Fibroblast of lung (primary cell): ENCODE data around the gene NACAD. TPM values are rescaled to one million over a fixed set of nuclear protein-coding genes. Genes with fewer than 3 reads are reported as not detected.

Source experiments
- DNase-seq, 2 donors: peaks; one replicate each; pipeline versions ENCODE4 v3.0.0 to v3.0.0-alpha.2; 2010; ENCODE audit warnings: low read depth in 2 of 2
- H2AFZ ChIP-seq: 2 replicates; pipeline ENCODE4 v1.5.1; 2012; ENCODE audit warnings: low read length, control low read depth, inconsistent platforms
- H3K27ac ChIP-seq: 2 replicates; pipeline ENCODE4 v1.5.1; 2011; ENCODE audit warnings: low read length, control low read depth; ENCODE audit not compliant: insufficient read depth
- H3K27me3 ChIP-seq: 2 replicates; pipeline ENCODE4 v1.5.1; 2011; ENCODE audit warnings: mild to moderate bottlenecking, low read length; ENCODE audit not compliant: control insufficient read depth, insufficient read depth
- H3K36me3 ChIP-seq: 2 replicates; pipeline ENCODE4 v1.5.1; 2011; ENCODE audit warnings: low read length; ENCODE audit not compliant: control insufficient read depth, insufficient read depth
- H3K4me1 ChIP-seq: 2 replicates; pipeline ENCODE4 v1.5.1; 2011; ENCODE audit warnings: low read length; ENCODE audit not compliant: control insufficient read depth, insufficient read depth; ENCODE audit errors: extremely low read depth
- H3K4me2 ChIP-seq: 2 replicates; pipeline ENCODE4 v1.5.1; 2011; ENCODE audit warnings: low read length, control low read depth; ENCODE audit not compliant: insufficient read depth; ENCODE audit errors: extremely low read depth
- H3K4me3 ChIP-seq, 4 experiments: fragments of 200-600 bp in 1 of 4; sonication (generic) in 1 of 4; replicated peaks in 1 of 4; 2 replicates each; pipeline ENCODE4 v1.5.1; 2011 to 2016; ENCODE audit warnings: low read length in 4 of 4, low read depth in 3 of 4, mild to moderate bottlenecking in 3 of 4, control low read depth in 2 of 4, inconsistent platforms in 1 of 4, mixed read lengths in 1 of 4; ENCODE audit not compliant: insufficient read depth in 1 of 4; ENCODE audit errors: control extremely low read depth in 1 of 4
- H3K79me2 ChIP-seq: 2 replicates; pipeline ENCODE4 v1.5.1; 2012; ENCODE audit warnings: mild to moderate bottlenecking, low read length, inconsistent platforms; ENCODE audit not compliant: control insufficient read depth, insufficient read depth
- H3K9ac ChIP-seq: 2 replicates; pipeline ENCODE4 v1.5.1; 2011; ENCODE audit warnings: mild to moderate bottlenecking, low read length, control low read depth; ENCODE audit not compliant: insufficient read depth
- H3K9me3 ChIP-seq: 2 replicates; pipeline ENCODE4 v1.5.1; 2012; ENCODE audit warnings: low read depth, low read length; ENCODE audit not compliant: control insufficient read depth, insufficient read depth
- H4K20me1 ChIP-seq: 2 replicates; pipeline ENCODE4 v1.5.1; 2011; ENCODE audit warnings: low read length; ENCODE audit not compliant: control insufficient read depth, insufficient read depth; ENCODE audit errors: extremely low read depth
- CTCF ChIP-seq, 2 donors: IDR thresholded peaks in 1 of 2; conservative IDR thresholded peaks in 1 of 2; 1 replicate in 1 of 2; 2 replicates in 1 of 2; pipeline ENCODE4 v1.5.1; 2011 to 2012; ENCODE audit warnings: low read length in 2 of 2, control low read depth in 1 of 2, inconsistent platforms in 1 of 2, low read depth in 1 of 2, mild to moderate bottlenecking in 1 of 2
- EZH2 ChIP-seq: IDR thresholded peaks from 2 replicates; pipeline ENCODE4 v1.5.1; 2012; ENCODE audit warnings: low read length, control low read depth, mild to moderate bottlenecking; ENCODE audit errors: missing control alignments
- polyA plus RNA-seq, 2 donors: library from polyadenylated mRNA; depleted of rRNA in 1 of 2; stranded (reverse) in 1 of 2; unstranded in 1 of 2; fragments of >200 nt; gene quantifications; 2 replicates each; pipeline ENCODE4 v1.2.1, GENCODE V29; 2011 to 2012; ENCODE audit warnings: missing spikeins in 1 of 2
- total RNA-seq: library from RNA; depleted of rRNA; stranded (reverse); fragments of >200 nt; gene quantifications from 2 replicates; pipeline ENCODE4 v1.2.1, GENCODE V29; 2014

The NACAD gene
- total and polyA plus RNA-seq, 2 donors (not counting 1 experiment from before 2014, with no cell fraction given): 0.41 to 2.8 TPM

- Histone ChIP-seq H3K4me1 (peaks cover 3% of the 10 kb centered on the region), H3K36me3 (peaks cover 2% of the 10 kb centered on the region), H3K27ac (no peak overlapping the region), H3K4me3 (no peak overlapping the region), H3K9me3 (no peaks in the 10 kb centered on the region), H3K9ac (no peak overlapping the region), H3K27me3 (no peaks in the 10 kb centered on the region), H2AFZ (no peak overlapping the region), H4K20me1 (no peaks in the 10 kb centered on the region), H3K79me2 (peaks cover 43% of the 10 kb centered on the region), H3K4me2 (no peak overlapping the region)
- TF ChIP-seq EZH2: no peak
- no peak for TF ChIP-seq CTCF (conservative IDR thresholded peaks at IDR 0.05 in 1 of 2, IDR thresholded peaks at IDR 0.05 in 1 of 2; ENCODE audit: low read depth in 1 of 2, low read length in 2 of 2)
- DNase-seq: no peak
Measured at GRCh38 chr7:45031829-45032228, 56.9 kb downstream of the NACAD start.

Other genes starting within 250 kb of the NACAD start
- gene H2AZ2, start 240.9 kb downstream of the NACAD start, total RNA-seq: 121 and 230 TPM in 2 replicates
- gene H2AZ2, start 240.9 kb downstream of the NACAD start, polyA plus RNA-seq: 170 and 232 TPM in 2 replicates
- 15.2 TPM in 2 replicates for gene PURB, start 203.4 kb downstream of the NACAD start, total RNA-seq
- gene PURB, start 203.4 kb downstream of the NACAD start, polyA plus RNA-seq: 11.0 and 11.1 TPM in 2 replicates
- gene MYO1G, start 110.0 kb downstream of the NACAD start, total RNA-seq: under 0.01 TPM in 2 replicates
- gene MYO1G, start 110.0 kb downstream of the NACAD start, polyA plus RNA-seq: 0.02 and 0.10 TPM in 2 replicates
- 40.6 and 52.4 TPM in 2 replicates for gene CCM2, start 88.8 kb downstream of the NACAD start, total RNA-seq
- 27.8 and 34.7 TPM in 2 replicates for gene CCM2, start 88.8 kb downstream of the NACAD start, polyA plus RNA-seq
- gene TBRG4, start 22.7 kb upstream of the NACAD start, total RNA-seq: 52.2 and 53.2 TPM in 2 replicates
- gene TBRG4, start 22.7 kb upstream of the NACAD start, polyA plus RNA-seq: 27.4 and 51.7 TPM in 2 replicates
- under 0.01 and 0.17 TPM in 2 replicates for gene RAMP3, start 68.8 kb upstream of the NACAD start, total RNA-seq
- gene RAMP3, start 68.8 kb upstream of the NACAD start, polyA plus RNA-seq: not detected in 2 replicates